Uterus (tissue), 4 donors: Measurements from ENCODE around the gene TUNAR. TPM values are rescaled to one million over a fixed set of nuclear protein-coding genes. Genes with fewer than 3 reads are reported as not detected.

ENCODE experiments used
- DNase-seq, 2 donors: peaks; one replicate each; pipeline ENCODE4 v3.0.0-alpha.2; 2019 to 2020
- H3K27ac ChIP-seq, 2 donors: fragments of 200-600 bp; sonication (generic); 1 replicate in 1 of 2; 2 replicates in 1 of 2; pipeline ENCODE4 v1.5.1; 2016 to 2018
- H3K27me3 ChIP-seq, 2 donors: fragments of 200-600 bp; sonication (generic); one replicate each; pipeline ENCODE4 v1.5.1; 2018 to 2019; ENCODE audit warnings: control low read depth in 1 of 2
- H3K36me3 ChIP-seq, 2 donors: fragments of 200-600 bp; sonication (generic); one replicate each; pipeline ENCODE4 v1.5.1; 2019; ENCODE audit warnings: control low read depth in 1 of 2
- H3K4me1 ChIP-seq, 2 donors: fragments of 200-600 bp; sonication (generic); one replicate each; pipeline ENCODE4 v1.5.1; 2018 to 2019; ENCODE audit warnings: control low read depth in 1 of 2
- H3K4me3 ChIP-seq, 2 donors: fragments of 200-600 bp; sonication (generic); 1 replicate in 1 of 2; 2 replicates in 1 of 2; pipeline ENCODE4 v1.5.1; 2018 to 2019; ENCODE audit warnings: mild to moderate bottlenecking in 1 of 2
- H3K9me3 ChIP-seq, 2 donors: fragments of 200-600 bp; sonication (generic); one replicate each; pipeline ENCODE4 v1.5.1; 2019; ENCODE audit warnings: control low read depth in 1 of 2
- CTCF ChIP-seq, 4 experiments: fragments of 200-600 bp in 2 of 4; fragments of 450-650 bp in 2 of 4; sonication (generic) in 2 of 4; IDR thresholded peaks; one replicate each; pipeline ENCODE4 v1.5.1; 2016 to 2019; ENCODE audit warnings: antibody characterized with exemption in 4 of 4, mild to moderate bottlenecking in 2 of 4, moderate library complexity in 1 of 4
- POLR2A ChIP-seq, 2 donors: fragments of 450-650 bp; IDR thresholded peaks; one replicate each; pipeline ENCODE4 v1.6.1; 2016; ENCODE audit warnings: antibody characterized with exemption in 2 of 2, mild to moderate bottlenecking in 1 of 2, moderate library complexity in 1 of 2
- intact Hi-C: fragments of 100-400 bp; cut with DNase I; formaldehyde crosslinking; loops from one replicate; pipeline ENCODE4 v1.15.1; 2023; ENCODE audit warnings: low total_unique reads
- total RNA-seq, 4 donors: library from RNA; depleted of rRNA in 3 of 4; stranded (reverse); fragments of >200 nt in 3 of 4; gene quantifications; one replicate each; pipeline versions ENCODE4 v1.1.0 to v1.2.4, GENCODE V29; 2014 to 2023
- donor health status: DM: yes; HTN: yes; CAD: no.

TUNAR gene
- total RNA-seq, 4 donors from 2014 or later = 0.40 to 4.2 (median 1.8) TPM; not detected in 1

DNA sequence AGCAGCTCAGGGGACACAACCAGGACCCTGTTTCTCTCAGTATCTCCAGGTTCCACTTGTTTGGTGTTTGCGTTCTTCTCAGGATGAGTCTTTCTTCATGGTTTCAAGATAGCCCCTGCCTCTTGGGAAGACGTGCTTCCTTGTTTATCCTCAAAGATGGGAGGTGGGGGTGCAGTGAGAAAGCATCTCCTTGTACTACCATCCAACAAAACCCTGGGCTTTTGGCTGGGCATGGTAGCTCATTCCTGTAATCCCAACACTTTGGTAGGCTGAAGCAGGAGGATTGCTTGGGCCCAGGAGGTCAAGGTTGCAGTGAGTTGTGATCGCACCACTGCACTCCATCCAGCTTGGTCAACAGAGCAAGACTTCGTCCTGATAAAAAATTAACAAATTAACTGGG lies 21.0 kb upstream of the TUNAR start:
- H3K36me3 ChIP-seq = no peaks in the 10 kb centered on the region
- H3K27me3 ChIP-seq = no peaks in the 10 kb centered on the region
- intact Hi-C loops = no loop called here
- TF ChIP-seq CTCF (IDR thresholded peaks at IDR 0.05) (no peak), POLR2A (IDR thresholded peaks at IDR 0.05) (no peak)
- H3K27ac ChIP-seq = no peak overlapping the region
- no peaks in the 10 kb centered on the region for H3K4me1 ChIP-seq
- no peak overlapping the region for H3K4me3 ChIP-seq
- H3K9me3 ChIP-seq = no peaks in the 10 kb centered on the region
- DNase-seq = no peak

DNA sequence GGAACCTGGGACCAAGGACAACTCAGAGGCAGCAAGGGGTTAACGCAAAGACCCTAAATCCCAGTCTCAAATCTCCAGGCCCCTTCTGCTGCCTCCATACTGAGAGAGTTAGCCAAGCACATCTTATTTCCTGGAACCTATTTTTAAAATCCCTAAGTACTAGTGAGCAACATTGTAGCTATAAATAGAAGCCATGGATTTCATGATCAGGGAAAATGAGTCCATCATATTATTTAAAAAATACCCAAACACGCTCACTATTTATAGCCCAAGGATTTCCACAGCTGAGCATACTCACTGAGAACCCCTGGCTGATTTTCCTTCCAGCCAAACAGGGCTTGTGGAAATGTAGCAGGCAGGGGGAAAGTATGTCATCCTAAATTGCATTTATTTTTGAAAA lies 19.4 kb upstream of the TUNAR start:
- no peaks in the 10 kb centered on the region for H3K4me1 ChIP-seq
- no peaks in the 10 kb centered on the region for H3K9me3 ChIP-seq
- intact Hi-C loops = no loop called here
- no peak overlapping the region for H3K4me3 ChIP-seq
- no peak overlapping the region for H3K27ac ChIP-seq
- no peaks in the 10 kb centered on the region for H3K27me3 ChIP-seq
- H3K36me3 ChIP-seq = no peaks in the 10 kb centered on the region
- TF ChIP-seq POLR2A (IDR thresholded peaks at IDR 0.05) (no peak), CTCF (IDR thresholded peaks at IDR 0.05) (no peak)
- no peak for DNase-seq

DNA sequence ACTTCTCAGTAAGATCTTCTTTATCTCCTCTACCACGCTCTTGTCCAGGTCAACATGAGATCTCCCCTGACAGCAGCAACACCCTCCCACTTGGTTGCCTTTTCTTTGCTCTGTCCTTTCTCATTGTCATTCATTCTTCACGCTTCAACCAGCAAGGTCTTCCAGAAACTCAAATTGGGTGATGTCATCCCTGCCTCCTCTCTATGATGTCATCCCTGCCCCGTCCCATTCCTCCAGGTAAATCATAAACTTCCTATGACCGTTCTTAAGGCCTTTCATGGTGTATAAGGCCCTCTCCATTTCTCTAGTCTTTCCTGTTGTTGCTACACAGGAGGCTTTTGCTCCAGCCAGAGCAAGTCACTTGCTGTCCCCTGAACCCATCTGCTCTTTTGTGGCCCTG lies 17.7 kb upstream of the TUNAR start:
- no peaks in the 10 kb centered on the region for H3K27me3 ChIP-seq
- H3K4me1 ChIP-seq = no peaks in the 10 kb centered on the region
- no peak for DNase-seq
- no peak overlapping the region for H3K4me3 ChIP-seq
- no peak overlapping the region for H3K27ac ChIP-seq
- intact Hi-C loops = no loop called here
- H3K36me3 ChIP-seq = no peaks in the 10 kb centered on the region
- H3K9me3 ChIP-seq = no peaks in the 10 kb centered on the region
- no peak for TF ChIP-seq CTCF (IDR thresholded peaks at IDR 0.05)

GRCh38 chr14:95862243-95862642 lies 14.4 kb upstream of the TUNAR start:
- Histone ChIP-seq H3K4me3 (no peak overlapping the region), H3K27ac (no peak overlapping the region), H3K36me3 (no peaks in the 10 kb centered on the region), H3K9me3 (no peaks in the 10 kb centered on the region), H3K27me3 (no peaks in the 10 kb centered on the region), H3K4me1 (no peaks in the 10 kb centered on the region)
- DNase-seq = no peak
- TF ChIP-seq CTCF (IDR thresholded peaks at IDR 0.05) = no peak
- TF ChIP-seq POLR2A (IDR thresholded peaks at IDR 0.05) = no peak
- intact Hi-C loops = no loop called here

GRCh38 chr14:95863295-95863694 lies 13.3 kb upstream of the TUNAR start:
- DNase-seq = no peak
- H3K4me3 ChIP-seq = no peak overlapping the region
- H3K27ac ChIP-seq = no peak overlapping the region
- no peaks in the 10 kb centered on the region for H3K4me1 ChIP-seq
- no peaks in the 10 kb centered on the region for H3K27me3 ChIP-seq
- TF ChIP-seq POLR2A (IDR thresholded peaks at IDR 0.05) (no peak), CTCF (IDR thresholded peaks at IDR 0.05) (no peak)
- intact Hi-C loops = no loop called here
- no peaks in the 10 kb centered on the region for H3K36me3 ChIP-seq
- no peaks in the 10 kb centered on the region for H3K9me3 ChIP-seq
